ENCODE results near the gene SRGAP1.

Gene SRGAP1

GRCh38 chr12:64154677-64155076 lies 310.2 kb downstream of the SRGAP1 start:
- TF ChIP-seq POLR2AphosphoS5 (IDR thresholded peaks at IDR 0.05; ENCODE audit: low read depth, low read length) (no peak), REST (IDR thresholded peaks at IDR 0.05; ENCODE audit: insufficient read depth in 1 of 2, low read depth in 2 of 2, low read length in 2 of 2) (no peak), TAF1 (IDR thresholded peaks at IDR 0.05; ENCODE audit: borderline replicate concordance, insufficient read depth, low read length) (no peak), FOXP2 (optimal IDR thresholded peaks at IDR 0.05; ENCODE audit: borderline replicate concordance, extremely low read depth, extremely low read length, insufficient read depth) (no peak), SIN3A (IDR thresholded peaks at IDR 0.05; ENCODE audit: borderline replicate concordance, insufficient read depth, low read length) (no peak)

- TF ChIP-seq POLR2AphosphoS5 (IDR thresholded peaks at IDR 0.05; ENCODE audit: low read depth, low read length) (no peak), REST (IDR thresholded peaks at IDR 0.05; ENCODE audit: insufficient read depth in 1 of 2, low read depth in 2 of 2, low read length in 2 of 2) (no peak), FOXP2 (optimal IDR thresholded peaks at IDR 0.05; ENCODE audit: borderline replicate concordance, extremely low read depth, extremely low read length, insufficient read depth) (no peak), SIN3A (IDR thresholded peaks at IDR 0.05; ENCODE audit: borderline replicate concordance, insufficient read depth, low read length) (no peak), TAF1 (IDR thresholded peaks at IDR 0.05; ENCODE audit: borderline replicate concordance, insufficient read depth, low read length) (no peak)
These were observed 312.6 kb downstream of the SRGAP1 start for GRCh38 chr12:64157110-64157509.

- TF ChIP-seq TAF1 (IDR thresholded peaks at IDR 0.05; ENCODE audit: borderline replicate concordance, insufficient read depth, low read length), result no peak
- TF ChIP-seq REST (IDR thresholded peaks at IDR 0.05; ENCODE audit: insufficient read depth in 1 of 2, low read depth in 2 of 2, low read length in 2 of 2), result no peak
- TF ChIP-seq SIN3A (IDR thresholded peaks at IDR 0.05; ENCODE audit: borderline replicate concordance, insufficient read depth, low read length), result no peak
- no peak for TF ChIP-seq FOXP2 (optimal IDR thresholded peaks at IDR 0.05; ENCODE audit: borderline replicate concordance, extremely low read depth, extremely low read length, insufficient read depth)
- no peak for TF ChIP-seq POLR2AphosphoS5 (IDR thresholded peaks at IDR 0.05; ENCODE audit: low read depth, low read length)
These were observed 315.7 kb downstream of the SRGAP1 start for GRCh38 chr12:64160021-64160710.

- no peak for TF ChIP-seq TAF1 (IDR thresholded peaks at IDR 0.05; ENCODE audit: borderline replicate concordance, insufficient read depth, low read length)
- TF ChIP-seq POLR2AphosphoS5 (IDR thresholded peaks at IDR 0.05; ENCODE audit: low read depth, low read length), result no peak
- no peak for TF ChIP-seq REST (IDR thresholded peaks at IDR 0.05; ENCODE audit: insufficient read depth in 1 of 2, low read depth in 2 of 2, low read length in 2 of 2)
- no peak for TF ChIP-seq SIN3A (IDR thresholded peaks at IDR 0.05; ENCODE audit: borderline replicate concordance, insufficient read depth, low read length)
- no peak for TF ChIP-seq FOXP2 (optimal IDR thresholded peaks at IDR 0.05; ENCODE audit: borderline replicate concordance, extremely low read depth, extremely low read length, insufficient read depth)
These were observed 316.2 kb downstream of the SRGAP1 start for GRCh38 chr12:64160711-64161060.

Measured in PFSK-1 (cell line).